HG02678 (cell line): ENCODE measurements around the gene THSD7B.
"Not testable (repeated sequence)": the region's sequence is repeated elsewhere in the genome, so short reads cannot be mapped to it uniquely, and the experiment has no call there.

Source experiments
- ATAC-seq: cut with Tn5 transposase; IDR thresholded peaks from one replicate; pipeline ENCODE4 v1.9.1; 2021; ENCODE audit warnings: mild to moderate bottlenecking, moderate library complexity; ENCODE audit not compliant: unreplicated experiment

Gene THSD7B

GRCh38 chr2:137238065-137238464 is 472.7 kb downstream of the THSD7B start:
- ATAC-seq, result no peak

DNA sequence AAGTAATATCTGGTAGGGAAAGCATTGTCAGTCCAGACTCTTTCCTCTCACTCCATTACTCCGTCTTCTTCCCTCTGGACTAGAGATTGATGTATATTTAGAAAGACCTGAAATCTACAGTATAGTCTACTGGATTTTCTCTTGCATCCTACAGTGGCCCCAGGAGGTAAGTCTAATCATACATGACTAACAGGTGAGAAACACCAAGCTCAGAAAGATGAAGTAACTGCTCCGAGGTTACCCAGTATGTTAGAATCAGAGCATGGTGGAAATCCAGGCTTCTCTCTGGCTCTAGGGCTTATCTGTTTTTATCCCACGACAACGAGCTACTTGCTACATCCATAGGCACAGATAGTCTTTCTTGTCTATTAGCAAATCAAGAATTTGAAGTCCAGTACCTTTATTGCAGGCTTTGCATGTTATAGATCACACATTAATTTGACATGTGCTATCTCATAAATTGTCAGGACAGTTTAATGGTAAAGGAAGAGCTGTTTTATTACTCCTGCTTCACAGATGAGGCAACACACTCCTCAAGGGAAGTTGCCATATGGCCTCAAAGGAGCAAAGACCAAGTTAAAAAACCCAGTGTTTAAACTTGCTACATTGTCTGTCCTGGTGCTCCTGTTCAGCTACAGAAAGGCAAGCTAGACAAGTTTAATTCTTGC is 484.3 kb downstream of the THSD7B start:
- ATAC-seq, result no peak

DNA sequence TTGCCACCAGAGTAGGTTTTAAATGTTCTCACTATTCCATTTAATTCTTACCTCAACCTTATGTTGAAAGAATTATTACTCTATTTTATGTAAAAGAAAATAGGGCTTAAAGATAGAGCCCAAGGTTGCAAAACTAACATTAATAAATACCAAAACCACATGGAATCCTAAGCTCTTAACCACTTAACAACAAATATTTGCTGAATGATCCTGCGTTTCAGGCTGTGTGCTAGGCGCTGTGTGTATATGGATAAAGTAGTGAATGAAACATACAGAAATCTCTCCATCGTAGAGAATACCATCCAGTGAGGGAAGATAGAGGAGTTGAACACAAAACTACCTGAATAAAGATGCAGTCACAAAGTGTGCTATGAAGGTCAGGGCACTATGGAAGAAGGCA is 485.1 kb downstream of the THSD7B start:
- ATAC-seq, result no peak

GRCh38 chr2:137251045-137251444 is 485.7 kb downstream of the THSD7B start:
- no peak for ATAC-seq

DNA sequence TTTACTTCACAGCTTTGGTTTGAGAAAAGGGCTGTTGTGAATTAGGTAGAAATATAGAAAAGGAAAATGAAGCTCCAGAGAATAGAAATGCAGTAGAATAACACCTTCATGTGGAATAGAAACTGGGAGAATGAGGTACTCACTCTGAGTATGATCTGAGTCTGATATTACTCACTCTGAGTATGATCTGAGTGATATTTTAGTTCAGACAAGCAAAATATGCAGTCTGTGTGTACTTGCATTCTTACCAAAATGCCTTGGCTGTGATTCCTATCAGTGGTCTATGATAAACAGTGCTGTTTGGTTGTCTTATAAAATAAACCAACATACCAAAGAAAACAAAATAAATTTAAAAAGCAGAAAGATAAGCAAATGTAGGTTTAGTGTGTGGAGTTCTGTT is 487.6 kb downstream of the THSD7B start:
- no peak for ATAC-seq

DNA sequence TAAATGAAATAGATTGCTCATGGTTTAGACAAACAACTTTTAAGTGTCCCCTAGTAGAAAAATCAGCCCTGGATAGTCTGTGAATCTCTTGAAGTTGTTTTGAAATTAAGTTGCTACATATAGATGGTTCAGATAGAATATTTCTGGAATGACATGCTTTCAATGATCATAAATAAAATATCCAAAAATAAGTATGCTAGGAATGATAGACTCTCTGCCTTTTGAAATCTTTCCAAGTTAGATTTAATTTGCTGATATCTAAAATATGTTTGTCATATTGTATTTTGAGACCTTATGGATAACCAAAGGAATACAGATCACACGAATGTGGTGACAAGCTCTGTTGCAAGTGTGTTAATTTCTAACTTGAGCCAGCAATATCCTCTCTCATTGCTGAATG is 488.7 kb downstream of the THSD7B start:
- no peak for ATAC-seq

DNA sequence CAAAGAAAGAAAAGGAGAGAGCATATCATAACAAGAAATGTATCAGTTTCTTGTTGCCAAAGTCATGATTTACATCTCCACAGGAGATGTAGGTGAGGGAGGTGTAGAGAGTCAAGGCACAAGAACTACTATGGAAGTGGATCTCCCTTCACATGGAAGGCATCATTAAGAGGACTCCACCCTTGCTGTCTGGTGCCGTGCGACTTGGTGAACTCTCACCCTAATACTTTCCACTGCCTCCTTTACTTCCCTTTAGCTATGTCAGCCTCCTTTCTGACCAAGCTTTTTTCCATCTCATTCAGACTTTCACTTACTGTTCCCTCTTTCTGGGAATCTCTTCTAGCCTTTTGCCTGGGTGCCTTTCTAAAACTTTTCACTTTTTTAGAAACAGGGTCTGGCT is 490.0 kb downstream of the THSD7B start:
- ATAC-seq, result no peak

DNA sequence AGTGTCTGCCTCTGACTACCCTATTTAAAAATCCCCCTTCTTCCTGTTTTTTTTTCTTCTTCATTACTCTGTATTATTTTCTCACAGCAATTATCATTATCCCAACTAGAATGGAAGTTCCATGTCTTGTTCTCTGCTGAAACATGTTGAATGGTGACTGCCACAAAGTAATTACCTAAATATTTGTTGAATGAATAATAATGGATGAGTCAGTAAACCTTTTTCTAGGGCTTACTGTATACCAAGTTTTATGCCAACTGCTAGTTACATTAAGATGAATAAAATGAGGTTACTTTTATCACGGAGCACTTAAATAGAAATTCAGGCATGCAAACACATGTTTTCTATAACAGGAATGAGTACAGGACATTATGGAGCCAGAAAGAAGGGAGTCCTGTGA is 490.6 kb downstream of the THSD7B start:
- no peak for ATAC-seq

DNA sequence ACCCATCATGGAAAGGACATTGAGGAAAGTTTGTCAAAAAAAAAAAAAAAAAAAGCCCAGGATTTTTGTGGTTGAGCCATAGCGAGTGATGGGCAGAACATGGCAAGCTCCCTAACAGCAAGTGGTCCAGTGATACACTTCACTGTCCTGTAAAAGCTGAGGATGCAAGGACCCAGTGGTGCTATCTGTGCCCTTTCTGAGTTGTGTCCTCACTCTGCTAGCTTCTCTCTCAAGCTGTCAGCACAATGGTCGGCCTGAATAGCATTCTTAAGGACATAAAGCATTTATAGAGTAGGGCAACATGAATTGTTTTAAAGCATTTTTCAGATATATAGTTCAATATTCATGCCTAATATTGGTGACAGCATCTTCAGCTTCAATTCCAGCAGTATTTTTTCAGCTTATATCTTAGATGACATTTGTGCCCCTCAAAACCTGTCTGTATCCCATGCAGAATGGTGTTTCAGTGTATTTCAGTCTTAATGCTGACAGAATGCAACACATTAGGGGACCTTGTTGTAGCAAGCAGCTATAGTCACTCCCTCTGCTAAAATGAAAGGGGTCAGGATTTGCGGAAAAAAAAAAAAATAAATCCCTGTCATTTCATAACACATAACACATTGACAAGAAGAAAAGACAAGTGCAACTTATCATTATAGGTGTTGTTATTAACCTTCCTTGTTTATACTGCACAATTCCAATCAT is 496.7 kb downstream of the THSD7B start:
- ATAC-seq, result no peak

- no peak for ATAC-seq
These were observed 497.2 kb downstream of the THSD7B start for GRCh38 chr2:137262594-137262993.

DNA sequence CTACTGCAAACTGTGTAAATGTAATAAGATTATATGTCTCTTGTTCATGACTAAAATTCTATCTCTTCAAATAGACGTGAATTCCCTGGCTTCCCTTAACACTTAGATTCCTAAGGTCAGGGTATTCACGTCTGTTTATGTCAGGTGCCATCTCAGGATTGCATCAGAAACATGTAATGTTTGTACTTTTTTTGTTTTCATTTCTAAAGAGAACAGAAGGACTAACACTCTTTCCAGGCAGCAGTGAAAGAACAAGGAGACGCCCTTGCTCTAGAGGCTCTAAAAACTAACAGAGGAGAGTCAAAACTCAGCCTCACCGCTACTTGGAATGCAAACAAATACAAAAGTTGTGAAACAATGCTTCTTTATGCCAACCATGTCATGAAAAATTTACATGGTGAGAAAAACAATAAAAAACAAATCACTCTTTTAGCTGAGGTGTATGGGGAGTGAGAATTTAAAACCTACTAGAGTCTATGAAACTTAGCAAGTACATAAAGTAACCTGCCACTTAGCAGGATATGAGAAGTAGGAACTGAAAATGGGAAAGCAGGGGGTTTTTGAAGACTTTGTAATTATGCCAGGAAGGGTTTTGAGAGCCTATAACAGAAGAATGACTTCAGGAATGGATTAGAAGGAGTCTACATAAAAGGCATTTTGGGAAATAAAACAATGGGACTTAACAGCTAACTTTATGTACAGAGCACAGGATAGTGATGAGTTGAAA is 522.7 kb downstream of the THSD7B start:
- no peak for ATAC-seq

DNA sequence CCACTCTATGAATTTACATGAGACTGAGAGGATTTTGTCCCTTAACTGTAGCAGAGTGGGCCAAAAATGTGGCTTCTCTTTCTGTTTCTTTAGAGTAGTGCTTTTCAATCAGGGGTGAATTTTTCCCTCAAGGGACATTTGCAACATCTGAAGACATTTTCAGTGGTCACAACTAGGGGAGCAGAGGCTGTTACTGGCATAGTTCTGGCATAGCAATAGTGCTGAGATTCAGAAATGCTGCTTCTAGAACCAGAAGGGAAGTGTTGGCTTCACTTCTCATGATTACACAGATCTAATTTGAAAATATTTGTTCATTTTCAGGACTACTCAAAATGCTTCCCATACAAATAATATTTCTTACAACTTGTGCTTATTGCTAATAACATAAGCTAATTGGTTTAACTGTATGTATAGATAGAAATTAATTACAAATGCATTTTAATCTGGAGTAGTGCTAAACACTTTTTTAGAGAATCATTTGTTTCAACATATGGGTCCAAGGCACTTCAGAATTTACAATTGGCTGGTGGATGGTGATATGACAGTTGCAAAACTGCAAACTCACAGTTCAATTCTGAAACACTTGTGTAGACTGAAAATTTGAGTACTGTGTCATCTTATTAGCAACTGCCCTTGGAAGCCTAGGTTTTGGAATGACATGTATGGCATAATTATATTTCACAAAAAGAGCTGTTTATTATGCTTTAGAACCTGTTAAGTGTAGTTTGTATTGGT is 526.7 kb downstream of the THSD7B start:
- no peak for ATAC-seq

DNA sequence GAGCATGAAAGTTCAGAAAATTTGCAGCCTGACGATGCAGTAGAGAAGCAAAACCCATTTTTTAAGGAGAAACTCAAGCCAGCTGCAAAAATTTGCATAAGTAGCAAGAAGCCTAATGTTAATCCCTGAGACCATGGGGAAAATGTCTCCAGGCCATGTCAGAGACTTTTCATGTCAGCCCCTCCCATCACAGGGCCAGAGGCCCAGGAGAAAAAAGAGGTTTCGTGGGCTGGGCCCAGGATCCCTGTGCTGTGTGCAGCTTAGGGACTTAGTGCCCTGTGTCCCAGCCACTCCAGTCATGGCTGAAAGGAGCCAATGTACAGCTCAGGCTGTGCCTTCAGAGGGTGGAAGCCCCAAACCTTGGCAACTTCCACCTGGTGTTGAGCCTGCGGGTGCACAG is 533.0 kb downstream of the THSD7B start:
- ATAC-seq, result no peak

DNA sequence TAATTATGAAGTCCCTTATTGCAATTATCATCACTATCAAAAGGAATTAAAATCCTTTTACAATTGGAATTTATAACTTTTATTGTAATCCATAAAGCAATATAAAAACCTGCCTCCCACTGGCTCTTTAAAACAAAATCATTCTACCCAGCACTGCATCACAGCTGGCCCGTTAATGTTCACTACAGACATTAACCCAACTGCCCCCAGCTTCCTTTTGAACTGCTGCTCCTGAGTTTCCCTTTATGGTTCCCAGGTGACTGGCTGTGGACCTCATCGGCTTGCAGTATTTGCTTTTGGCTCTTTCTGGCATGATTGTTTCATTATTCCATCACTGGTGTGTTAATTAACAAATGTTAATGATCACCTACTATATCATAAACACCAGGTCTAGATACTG is 535.6 kb downstream of the THSD7B start:
- no peak for ATAC-seq

DNA sequence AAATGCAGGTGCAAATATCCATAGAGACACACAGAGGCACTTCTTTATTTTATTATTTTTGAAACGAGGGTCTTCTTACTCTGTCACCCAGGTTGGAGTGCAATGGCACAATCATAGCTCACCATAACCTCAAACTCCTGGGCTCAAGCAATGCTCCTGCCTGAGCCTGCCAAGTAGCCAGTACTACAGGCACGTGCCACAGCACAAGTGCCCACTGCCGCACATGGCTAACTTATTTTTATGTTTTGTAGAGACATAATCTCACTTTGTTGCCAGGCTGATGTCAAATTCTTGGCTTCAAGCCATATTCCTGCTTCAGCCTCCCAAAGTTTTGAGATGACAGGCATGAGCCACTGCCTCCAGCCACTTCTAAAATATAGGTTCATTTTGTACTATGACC is 537.6 kb downstream of the THSD7B start:
- no peak for ATAC-seq

DNA sequence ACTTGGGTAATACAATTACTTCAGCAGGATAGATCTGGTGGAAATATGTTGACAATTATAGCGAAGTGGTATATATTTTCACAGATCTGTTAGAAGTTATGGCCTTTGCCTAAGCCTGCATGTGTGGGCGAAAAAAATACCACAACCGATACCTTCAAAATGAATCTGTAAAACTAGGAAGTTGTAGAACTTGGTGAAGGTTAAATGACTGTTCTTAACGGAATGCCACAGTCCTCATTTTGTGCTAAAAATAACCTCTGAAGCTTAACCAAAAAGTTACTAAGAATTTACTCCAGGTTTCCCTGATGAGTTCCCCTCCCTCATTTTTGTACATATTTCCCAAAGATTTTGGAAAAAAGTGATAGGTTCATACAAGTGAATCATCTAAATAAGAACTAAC is 550.7 kb downstream of the THSD7B start:
- ATAC-seq, result no peak

- no peak for ATAC-seq
These were observed 556.2 kb downstream of the THSD7B start for GRCh38 chr2:137321566-137321965.

DNA sequence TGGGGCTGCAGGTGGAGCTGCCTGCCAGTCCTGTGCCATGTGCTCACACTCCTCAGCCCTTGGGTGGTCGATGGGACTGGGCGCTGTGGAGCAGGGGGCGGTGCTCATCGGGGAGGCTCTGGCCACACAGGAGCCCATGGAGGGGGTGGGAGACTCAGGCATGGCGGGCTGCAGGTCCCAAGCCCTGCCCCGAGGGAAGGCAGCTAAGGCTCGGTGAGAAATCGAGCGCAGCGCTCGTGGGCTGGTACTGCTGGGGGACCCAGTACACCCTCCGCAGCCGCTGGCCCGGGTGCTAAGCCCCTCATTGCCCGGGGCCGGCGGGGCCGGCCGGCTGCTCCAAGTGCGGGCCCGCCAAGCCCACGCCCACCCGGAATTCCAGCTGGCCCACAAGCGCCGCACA is 566.2 kb downstream of the THSD7B start:
- ATAC-seq, result not testable (repeated sequence)

GRCh38 chr2:137333386-137334165 is 568.2 kb downstream of the THSD7B start:
- ATAC-seq, result no peak

GRCh38 chr2:137336067-137336466 is 570.7 kb downstream of the THSD7B start:
- ATAC-seq, result no peak

GRCh38 chr2:137339051-137339450 is 573.7 kb downstream of the THSD7B start:
- ATAC-seq, result no peak
